GOT3 (cell line): Measurements from ENCODE around the gene MEGF9.
"Not testable (repeated sequence)": the region's sequence is repeated elsewhere in the genome, so short reads cannot be mapped to it uniquely, and the experiment has no call there.

ENCODE experiments used
- DNase-seq: peaks from one replicate; lab custom pipeline; 2025; ENCODE audit warnings: mixed read lengths; lab: John Stamatoyannopoulos, UW

MEGF9 gene

DNA sequence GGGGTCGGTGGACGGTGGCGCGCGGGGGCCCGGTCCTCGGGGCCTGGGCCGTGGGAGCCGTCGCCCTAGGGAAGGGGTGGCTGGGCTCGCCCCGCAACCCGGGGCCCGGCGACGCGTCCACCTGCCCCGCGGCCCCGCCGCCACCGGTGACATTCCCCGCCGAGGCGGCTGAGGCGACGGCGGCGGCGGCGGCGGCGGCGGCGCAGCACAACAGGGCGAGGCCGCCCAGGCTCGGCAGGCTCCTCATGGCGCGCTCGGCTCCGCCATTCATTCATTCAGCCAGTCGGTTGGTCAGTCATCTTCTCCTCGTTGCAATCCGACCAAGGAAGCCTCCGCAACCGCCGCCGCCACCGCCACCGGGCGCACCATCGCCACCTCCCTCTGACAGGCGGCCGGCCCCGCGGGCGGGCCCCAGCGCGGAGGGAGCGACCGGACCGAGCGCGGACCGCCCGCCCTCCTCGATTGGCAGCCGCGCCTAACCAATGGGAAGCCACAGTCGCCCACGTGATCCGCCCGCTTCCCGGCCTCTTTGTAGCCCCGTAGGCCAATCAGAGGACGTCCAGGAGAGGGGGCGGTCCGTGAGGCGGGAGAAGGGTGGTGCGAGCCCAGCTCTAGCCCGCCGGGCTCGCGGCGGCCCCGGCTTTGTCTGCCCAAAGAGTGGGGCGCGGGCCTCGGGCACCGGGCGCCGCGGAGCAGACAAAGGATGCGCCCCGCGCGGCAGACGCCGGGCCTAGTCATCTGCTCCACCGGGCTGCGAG lies at the start of gene MEGF9:
MEGF9 (minus strand) TSS at position 383 of the 758 bp plus-strand sequence; CDS start at position 271, 112 bp downstream.
- peak; percentile 79 for DNase-seq

DNA sequence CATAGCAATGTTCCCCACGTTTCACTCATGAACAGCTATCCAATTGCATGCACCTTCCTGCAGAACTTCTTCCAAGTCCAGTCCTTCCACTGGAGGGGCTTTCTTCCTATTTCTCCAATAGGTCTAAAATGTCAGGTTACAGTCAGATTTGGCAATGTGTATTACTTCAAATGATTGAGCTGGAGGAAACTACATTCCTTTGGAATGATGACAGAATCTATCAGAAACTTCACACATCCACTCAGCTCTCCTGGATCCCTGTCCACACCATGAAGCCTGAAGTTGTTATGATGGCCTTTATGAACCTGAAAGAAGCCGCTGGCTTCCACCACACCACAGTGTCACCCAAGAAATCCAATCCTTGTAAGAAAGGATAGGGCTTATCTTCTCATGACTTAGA lies 46.7 kb upstream of the MEGF9 start:
- DNase-seq, result no peak

DNA sequence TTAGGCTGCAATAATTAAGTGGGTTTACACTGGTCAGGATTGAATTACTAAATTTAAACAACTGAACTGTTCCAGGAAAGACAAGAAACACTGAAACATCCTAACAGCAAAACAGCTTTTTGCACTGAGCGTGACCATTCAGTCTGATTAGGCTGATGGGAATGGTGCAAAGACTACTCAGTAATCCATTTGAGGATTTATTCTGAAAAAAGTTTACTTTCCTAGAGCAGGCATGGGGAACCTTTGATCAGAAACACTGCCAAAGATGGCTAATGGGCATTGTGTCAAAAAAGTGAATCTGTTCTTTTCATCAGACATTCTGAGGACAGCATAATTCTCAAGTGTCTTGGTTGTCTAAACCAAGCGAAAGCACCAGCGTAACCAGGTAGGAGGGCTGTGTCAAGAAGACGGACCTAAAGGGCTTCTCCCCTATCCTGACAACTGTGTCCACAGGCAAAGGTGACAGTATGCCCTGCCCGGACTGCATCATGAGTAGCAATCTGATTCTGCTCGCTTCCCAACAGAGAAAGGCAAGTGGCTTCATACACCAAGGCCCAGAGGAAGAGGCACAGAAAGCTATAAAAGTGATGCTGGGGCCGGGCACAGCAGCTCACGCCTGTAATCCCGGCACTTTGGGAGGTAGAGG lies 45.6 kb upstream of the MEGF9 start:
- DNase-seq, result no peak

DNA sequence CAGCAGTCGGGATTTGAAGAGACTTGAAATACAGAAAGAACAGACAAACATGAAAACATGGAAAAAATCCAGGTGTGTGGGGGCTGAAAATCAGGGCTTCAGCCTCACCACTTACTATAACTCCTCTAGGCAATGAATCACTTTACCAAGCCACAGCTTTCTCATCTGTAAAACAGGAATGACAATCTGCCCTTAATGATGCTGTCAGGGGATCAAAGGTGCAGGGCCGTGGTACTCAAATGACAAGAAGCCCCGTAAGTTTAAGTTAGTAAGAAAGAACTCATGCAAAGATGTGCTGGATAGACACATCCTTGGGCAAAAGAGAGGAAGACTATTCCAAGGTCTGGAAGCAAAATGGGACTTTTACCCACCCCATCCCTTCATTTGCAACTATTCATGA lies 44.3 kb upstream of the MEGF9 start:
- DNase-seq, result no peak

DNA sequence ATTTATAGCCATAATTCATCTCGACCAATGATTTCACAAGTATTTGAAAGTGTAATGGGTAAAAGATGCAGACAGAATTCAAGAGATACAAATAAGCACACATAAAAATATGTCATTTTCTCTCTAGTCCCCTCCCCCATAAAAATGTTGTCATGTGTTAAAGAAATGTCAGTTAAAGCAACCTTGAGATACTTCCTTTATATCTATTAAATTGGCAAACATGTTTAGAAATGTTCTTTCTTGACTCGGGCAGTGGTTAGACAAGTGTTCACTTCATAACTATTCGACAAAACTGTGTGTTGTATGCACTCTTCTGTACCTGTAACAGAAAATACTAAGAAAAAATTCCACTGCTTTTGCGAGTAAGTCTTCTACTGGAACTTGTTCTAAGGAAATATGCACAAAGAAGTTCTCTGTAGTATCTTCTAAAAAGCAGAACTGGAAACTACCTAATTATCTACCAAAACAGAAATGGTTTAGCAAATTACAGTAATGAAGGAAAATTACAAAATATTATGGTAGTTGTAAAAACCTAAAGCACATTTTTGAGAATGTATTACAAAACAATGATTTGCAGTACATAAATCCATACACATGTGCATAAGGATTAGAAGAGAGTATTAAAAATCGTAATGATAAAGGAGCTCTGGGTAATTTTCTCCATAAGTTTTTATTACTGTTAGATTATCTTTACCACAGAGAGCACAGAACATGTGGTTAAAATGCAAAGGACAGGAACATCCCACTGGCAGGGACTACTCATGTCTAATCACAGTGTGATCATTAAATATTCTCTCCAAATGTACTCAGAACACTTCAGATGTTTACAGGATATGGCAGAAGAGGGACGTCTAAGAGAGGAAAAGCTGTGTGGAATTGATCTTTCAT lies 43.0 kb upstream of the MEGF9 start:
- no peak for DNase-seq

DNA sequence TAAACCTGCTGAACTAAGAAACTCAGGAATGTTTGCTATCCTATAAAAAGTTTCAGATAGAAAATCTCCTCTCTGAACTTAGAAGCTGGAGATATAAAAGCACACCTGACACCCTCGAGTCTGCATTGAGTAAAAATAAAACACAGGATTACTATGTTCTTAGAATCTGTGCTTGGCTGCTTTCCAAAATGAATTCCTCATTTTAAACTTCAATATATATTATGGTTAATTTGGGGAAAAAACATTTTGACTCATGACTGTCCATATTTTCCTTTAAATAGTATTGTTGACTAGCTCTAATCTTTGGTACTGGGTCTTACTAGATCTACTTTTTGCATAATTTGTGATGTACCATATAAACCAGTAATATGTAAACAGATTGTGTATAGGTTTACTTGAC lies 42.3 kb upstream of the MEGF9 start:
- no peak for DNase-seq

DNA sequence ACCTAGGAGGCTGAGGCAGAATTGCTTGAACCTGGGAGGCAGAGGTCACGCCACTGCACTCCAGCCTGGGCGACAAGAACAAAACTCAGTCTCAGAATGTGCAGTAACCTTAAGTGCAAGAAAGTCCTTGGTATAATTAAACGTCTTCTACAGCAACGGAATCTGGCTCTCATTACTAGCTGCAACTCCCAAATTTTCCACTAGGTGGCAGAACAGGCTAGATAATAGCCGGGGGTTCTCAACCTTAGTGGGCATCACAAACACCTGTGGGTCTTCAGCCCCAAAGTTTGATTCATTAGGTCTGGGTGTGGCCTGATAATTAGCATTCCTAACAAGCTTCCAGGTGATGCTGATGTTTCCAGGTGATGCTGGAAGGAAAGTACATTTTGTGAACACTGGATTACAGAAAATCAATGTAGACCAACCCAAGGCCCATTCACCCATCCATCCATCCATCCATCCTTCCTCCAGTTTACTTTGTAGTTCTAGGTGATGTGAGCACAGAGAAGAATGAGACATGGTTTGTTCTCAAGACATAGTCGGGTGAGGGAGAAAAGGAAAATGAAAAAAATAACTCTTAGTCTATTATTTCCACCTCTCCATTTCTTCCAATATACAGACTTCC lies 41.7 kb upstream of the MEGF9 start:
- no peak for DNase-seq

DNA sequence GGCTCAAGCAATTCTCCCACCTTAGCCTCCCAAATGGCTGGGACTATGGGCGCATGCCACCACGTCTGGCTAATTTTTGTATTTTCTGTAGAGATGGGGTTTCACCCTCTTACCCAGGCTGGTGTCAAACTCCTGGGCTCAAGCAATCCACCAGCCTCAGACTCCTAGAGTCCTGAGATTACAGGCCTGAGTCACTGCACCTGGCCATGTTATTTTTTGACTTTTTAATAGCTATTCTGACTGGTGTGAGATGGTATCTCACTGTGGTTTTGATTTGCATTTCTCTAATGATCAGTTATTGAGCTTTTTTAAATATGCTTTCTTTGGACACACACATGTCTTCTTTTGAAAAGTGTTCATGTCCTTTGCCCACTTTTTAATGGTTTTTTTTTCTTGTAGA lies 40.8 kb upstream of the MEGF9 start:
- no peak for DNase-seq

DNA sequence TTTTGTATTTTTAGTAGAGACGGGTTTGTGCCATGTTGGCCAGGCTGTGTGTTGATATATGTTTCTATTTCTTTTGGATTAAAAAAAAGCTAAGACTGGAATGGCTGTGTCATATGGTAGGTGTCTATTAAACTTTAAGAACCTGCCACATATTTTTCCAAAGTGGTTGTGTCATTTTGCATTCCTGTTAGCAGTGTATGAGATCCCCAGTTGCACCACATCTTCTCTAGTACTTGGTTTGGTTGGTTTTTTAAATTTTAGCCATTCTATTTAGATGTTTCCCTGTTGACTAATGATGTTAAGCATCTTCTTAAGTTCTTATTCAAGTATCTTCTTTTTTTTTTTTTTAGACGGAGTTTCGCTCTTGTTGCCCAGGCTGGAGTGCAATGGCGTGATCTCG lies 36.2 kb upstream of the MEGF9 start:
- no peak for DNase-seq

DNA sequence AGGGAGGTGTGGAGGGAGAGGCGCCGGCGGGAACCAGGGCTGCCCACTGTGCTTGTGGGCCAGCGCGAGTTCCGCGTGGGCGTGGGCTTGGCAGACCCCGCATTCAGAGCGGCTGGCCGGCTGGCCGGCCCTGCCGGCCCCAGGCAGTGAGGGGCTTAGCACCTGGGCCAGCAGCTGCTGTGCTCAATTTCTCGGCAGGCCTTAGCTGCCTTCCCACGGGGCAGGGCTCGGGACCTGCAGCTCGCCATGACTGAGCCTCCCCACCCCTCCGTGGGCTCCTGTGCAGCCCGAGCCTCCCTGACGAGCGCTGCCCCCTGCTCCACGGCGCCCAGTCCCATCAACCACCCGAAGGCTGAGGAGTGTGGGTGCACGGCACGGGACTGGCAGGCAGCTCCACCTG lies 32.1 kb upstream of the MEGF9 start:
- DNase-seq, result not testable (repeated sequence)

DNA sequence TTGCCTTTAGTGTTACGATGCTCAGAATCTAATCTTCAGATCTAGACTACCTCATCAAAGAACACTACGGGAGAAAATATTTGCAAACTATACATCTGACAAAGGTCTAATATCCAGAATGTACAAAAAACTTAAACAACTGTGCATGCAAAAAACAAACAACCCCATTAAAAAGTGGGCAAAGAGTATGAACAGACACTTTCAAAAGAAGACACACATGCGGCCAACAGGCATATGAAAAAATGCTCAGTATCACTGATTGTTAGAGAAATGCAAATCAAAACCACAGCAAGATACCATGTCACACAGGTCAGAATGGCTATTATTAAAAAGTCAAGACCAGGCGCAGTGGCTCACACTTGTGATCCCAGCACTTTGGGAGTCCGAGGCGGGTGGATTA lies 31.0 kb upstream of the MEGF9 start:
- DNase-seq, result no peak

DNA sequence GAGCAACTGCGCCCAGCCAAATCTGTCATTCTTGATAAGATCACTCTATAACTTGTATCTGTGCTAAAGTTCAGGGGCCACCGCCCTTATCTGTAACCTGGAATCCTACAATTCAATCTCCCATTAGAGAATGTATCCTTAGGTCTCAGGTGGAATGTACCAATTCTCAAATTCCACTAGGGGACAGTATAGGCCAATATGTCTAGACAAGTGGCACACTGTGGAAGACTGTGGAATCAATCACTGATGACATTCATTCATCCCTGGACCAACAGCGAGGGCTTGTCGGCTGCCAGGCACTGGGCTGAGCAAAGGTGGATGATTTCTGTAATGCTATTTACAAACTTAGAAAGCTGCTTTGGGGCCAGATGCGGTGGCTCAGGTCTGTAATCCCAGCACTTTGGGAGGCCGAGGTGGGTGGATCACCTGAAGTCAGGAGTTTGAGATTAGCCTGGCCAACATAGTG lies 28.7 kb upstream of the MEGF9 start:
- DNase-seq, result no peak

DNA sequence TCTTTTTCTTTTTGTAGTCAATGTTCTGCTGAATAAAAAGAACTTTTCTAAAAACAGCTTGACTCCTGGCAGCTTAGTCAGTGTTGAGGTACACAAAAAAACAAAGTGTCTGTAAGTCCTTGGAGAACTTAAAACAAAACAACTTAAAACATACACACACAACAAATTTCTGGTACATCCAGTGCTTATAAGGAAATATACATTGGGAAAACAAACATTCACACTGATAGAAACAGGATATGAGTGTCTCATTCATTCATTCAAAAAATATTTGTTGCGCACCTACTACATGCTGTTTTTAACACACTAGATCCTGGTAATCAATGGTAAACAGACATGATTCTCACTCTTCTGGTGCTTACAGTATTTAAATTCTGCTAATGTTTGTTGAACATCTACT lies 27.4 kb upstream of the MEGF9 start:
- DNase-seq, result no peak

DNA sequence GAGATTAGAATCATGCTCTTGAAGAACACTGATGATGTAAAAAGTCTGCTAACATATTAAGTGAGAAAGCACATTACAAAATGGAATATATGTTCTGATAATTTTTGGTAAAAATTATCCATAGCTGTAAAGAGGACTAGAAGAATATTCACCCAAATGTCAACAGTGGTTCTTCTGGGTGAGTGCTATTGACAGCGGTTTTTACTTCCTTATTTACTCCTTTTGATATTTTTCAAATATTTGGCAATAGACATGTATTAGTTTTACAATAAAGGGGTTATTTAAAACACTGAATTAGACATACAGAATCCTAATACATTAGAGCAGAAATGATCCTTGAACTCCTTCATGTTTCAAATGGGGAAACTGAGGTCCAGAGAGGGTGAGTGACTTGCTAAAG lies 26.9 kb upstream of the MEGF9 start:
- no peak for DNase-seq

DNA sequence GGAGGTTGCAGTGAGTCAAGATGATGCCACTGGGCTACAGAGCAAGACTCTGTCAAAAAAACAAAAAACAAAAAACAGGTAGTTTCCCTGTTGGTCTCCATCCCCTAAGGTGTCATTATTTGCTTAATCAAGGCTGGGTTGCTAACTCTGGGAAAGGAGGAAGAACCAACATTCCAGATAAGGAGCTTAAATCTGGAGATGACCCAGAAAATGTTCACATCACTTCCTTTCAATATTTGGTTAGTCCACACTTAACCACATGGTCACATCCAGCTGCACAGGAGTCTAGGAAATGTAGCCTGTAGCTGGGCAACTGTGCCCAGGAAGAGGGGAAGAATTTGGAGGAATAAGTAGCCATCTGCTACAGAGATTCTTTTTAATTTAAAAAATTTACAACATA lies 25.9 kb upstream of the MEGF9 start:
- DNase-seq, result no peak

DNA sequence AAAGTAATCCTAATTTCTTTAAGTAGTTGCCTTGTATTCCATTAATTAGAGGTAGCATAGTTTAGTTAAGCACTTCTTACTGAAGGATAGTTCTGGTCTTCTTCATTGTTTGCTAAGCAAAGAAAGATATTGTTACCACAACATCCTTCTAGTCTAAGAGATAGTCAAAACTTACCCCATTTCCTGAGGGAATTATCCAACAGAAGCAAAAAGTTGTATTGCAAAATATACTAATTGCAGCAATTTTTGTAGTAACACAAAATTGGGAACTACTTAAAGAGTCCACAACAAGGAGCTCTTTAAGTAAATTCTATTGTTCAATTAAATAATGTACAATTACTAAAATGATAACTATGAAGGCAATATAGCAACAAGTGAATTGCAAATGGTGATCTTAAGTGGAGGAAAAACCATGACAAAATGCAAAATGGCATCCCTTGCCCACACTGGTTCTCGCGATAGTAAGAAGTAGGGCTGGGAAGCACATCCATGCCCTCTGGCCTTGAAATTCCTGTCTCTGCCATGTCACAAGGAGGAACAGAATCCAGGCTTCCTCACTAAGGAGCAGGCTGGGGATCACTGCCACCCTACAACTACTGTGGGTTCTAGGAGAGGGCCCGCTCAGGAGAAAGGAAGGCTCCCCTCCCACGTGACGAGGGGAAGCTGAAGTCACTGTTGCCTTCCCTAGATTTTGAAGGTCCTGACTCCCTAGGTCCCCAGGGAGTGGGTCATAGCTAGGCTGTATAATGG lies 23.3 kb upstream of the MEGF9 start:
- no peak for DNase-seq

DNA sequence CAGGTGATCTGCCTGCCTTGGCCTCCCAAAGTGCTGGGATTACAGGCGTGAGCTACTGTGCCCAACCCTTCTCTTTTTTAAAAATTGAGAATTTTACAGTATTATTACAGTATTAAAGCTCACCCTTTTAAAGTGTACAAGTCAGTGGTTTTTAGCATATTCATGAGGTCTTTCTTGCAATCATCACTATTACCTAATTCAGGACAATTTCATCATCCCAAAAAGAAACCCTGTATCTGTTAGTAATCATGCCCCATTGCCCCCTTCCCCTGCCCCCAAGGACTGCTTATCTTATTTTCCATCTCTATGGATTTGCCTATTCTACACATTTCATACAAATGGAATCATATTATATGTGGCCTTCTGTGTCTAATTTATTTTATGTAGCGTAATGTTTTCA lies 22.6 kb upstream of the MEGF9 start:
- DNase-seq, result no peak

DNA sequence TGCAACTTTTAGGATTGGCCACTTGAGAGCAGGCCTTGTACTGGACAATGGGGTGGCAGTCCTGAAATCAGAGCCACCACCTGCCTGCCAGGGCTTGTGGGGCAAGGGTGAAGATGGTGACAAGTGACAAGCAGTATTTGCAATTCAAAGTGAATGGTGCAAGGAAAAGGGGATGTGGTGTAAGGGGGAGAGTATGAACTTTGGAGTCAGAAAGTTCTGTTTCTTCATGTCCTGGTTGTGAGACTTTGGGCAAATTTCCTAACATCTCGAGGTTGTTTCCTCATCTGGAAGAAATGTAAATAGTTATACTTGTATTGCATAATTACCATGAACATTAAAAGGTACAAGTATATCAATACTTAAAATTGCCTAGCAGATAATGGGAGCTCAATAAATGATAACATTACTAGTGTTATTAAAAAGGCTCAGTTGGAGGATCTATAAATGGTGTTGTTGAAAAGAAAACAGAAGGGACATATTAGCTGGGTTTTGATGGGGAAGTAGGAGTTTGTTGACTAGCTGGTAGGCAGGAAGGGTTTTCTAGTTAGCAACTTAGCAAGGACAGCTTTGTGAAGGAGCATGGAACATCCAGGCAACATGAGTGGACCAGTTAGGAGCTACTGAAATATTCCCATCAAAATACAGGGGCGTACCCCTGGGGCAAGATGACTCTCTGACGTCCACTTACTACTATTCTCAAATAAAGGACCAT lies 21.3 kb upstream of the MEGF9 start:
- no peak for DNase-seq

DNA sequence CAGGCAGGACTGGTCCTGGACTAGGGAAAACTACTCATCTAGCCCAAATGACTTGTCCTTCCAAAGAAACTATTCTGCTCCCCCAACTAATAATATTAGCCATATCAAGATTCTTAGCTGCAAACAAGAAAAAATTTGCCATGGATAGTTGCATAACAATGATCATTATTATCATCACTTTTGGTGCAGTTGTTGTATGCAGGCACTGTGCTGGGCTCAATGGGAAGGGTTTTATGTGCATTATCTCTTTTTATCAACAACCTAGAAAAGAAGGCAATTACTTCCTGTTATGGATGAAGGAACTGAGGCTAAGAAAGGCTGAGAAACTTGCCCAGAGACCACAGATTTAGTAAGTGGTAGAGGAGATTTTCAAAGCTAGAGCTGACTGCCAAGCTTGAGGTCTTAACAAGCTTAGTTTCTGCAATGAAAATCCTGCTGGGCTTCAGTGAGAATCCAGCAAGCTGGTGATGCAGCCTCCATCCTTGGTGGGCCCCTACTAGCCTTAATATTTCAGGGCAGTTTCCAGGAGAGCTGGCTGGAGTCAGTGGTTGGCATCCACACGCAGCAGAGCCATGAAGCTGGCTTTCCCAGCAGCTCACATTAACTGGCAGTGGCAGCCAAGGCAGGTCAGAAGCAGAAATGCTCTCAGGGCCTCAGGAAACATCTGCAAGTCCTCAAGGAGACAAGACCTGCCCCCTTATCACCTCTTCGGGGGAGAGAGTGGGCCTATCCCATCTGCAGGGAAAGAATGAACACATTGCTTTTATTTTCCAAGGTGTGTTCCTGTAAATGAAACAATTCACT lies 20.5 kb upstream of the MEGF9 start:
- no peak for DNase-seq

DNA sequence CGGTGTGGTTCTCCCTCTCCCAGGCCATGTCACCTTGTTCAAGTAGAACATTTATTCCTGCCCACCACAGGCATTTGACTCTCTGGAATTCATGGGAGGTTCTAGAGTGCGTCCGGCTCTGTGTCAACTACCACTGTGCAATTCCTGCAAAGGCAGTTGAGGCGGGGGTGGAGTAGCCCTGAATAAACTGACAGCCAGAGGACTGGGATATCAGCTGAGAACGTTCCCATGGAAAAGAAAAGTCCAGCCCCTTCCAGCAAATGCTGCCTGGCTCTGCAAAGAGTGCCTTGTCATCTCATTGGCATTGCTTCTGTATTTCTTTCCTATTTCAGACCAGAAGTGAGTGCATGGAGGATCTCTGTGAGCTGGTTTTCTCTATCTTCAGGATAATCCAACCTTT lies 18.9 kb upstream of the MEGF9 start:
- no peak for DNase-seq
